ENCODE measurements around the gene EFHC2. TPM values are rescaled to one million over a fixed set of nuclear protein-coding genes. Genes with fewer than 3 reads are reported as not detected.
"Not testable (repeated sequence)": the region's sequence is repeated elsewhere in the genome, so short reads cannot be mapped to it uniquely, and the experiment has no call there.

EFHC2 gene
- total RNA-seq, 1 donor from 2014 or later = 1.9 TPM

DNA sequence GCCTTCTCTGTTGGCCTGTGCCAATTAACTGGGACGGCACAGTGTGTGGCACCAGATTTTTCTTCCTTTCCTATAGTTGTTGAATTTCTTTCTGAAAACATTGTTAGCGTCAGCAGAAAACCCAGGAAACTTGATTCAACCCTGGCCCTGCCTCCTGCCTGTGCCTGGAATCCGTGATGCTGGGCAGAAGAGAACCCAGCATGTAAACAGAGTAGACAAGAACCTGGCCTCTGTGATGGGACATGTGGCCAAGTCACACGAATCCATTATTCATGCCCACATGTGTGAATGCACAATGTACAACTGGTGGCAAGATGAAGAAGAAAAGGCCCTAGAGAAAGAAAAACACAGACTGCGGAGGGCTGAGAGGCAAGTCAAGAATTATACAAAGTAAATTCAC is 111.4 kb downstream of the EFHC2 start:
- no peak for DNase-seq

DNA sequence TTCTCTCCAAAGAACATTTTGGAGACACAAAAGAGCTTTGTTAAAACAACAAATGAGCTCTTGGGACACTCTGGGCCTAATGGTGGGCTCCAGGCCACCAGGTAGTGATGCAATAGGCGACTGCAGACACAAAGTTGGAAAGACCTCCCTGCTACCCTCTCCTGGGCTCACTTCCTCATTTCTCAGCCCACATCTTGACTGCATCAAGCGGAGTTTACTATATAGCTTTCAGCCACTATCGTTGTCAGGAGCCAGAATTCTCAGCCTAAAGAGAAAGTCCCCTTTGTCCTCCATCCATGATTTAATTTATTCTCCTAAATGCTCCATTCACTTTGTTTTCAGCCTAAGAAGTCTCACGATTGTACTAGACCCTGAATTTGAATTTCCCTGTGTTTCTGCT is 114.9 kb downstream of the EFHC2 start:
- DNase-seq = no peak

DNA sequence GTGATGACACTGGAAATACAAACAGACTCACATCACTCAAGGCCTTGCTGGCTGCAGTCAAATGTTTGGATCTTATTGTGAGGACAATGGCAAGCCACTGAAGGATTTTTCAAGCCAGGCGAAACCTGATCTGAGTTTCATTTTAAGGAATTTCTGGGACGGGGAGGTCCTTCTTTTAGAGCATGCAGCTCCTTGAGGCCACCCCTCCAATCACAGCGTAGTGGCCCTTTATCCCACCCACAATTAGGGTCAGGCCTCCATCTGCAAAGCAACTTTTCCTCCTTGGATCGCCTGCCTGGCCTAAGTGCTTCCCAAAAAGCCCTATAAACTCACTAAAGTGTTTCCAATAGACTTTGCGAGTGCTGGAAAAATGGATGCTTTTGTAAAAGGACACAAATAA is 115.5 kb downstream of the EFHC2 start:
- DNase-seq = no peak

DNA sequence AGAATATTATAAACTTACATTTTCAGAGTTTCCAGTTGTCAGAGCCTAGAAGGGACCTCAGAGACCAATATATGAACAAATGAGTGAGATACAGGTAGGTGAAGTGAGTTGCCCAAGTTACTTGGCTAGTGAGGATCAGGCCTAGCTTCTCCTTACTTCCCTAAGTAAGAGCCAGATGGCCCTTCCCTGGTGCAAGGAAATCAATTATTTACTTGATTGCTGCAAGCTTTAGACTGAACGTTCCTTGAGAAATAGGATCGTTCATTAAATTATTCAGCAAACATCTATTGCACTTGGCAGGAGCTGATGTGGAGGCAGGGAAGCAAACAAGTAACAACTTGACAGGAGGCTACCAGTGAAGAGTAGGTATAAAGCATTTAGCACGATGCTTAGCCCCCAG is 117.8 kb downstream of the EFHC2 start:
- no peak for DNase-seq

DNA sequence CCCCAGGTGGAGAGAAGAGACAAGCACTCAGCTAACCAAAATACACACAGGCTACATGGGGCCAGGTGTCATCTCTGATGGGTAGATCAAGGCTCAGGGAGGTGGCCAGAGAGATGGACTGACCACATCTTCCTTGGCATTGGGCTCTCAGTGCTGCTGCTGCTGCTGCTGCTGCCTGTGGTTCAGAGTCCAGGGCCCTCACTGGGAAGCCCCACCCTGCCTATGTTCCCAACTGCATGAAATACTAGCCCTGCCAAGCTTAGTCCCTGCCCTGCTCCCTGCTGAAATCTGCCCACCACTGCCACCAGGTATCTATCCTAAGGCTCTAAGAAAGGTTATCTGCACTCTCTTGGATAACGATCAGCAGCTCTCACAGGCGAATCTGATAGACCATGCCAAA is 118.7 kb downstream of the EFHC2 start:
- DNase-seq = no peak

DNA sequence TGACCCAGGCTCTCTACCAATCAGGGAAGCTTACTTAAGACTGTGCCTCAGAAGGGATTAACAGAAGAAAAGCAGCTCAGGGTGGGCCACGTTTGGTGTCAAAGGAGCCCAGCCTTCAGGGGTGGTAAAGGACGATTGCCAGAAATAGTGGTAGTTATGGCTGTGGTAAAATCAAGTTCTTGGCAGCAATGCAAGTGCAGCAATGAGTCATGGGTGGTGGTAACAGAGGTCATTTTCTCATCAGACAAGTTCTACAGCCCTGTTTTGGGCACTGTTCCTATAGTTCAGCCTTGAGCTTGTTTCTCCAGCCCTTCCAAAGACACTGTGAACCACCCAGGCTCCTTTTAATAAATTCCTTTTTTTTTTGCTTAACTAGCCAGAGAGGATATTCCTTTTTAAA is 120.3 kb downstream of the EFHC2 start:
- DNase-seq = no peak

DNA sequence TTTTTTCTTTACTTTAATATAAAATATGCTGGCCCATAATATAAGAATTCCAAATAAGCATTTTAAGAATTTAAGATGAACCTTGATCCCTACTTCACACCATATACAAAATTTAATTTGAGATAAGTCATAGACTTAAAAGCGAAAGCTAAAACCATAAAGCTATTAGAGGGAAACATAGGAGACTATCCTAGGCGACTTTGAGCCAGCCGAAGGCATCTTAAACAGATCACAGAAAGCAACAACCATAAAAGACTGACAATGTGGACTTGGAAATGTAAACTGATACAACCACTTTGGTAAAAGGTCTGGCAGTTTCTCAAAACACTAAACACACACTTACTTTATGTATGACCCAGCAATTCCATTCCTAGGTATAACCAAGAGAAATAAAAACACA is 125.0 kb downstream of the EFHC2 start:
- DNase-seq = no peak

DNA sequence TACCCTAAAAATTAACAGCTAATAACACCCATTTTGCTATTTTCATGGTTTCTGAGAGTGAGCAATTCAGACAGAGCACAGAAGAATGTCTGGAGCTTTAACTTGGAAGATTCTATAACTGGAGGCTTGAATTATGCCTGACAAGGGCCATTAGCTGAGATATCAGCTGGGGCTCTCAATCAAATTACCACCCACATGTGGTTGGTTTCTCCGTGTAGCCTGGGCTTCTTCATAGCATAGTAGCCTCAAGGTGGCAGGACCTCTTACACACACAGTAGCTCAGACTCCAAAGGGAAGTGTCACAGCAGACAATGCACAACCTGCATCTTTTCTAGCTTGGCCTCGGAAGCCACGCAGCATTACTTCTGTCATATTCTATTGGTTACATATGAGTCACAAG is 127.3 kb downstream of the EFHC2 start:
- DNase-seq = no peak

DNA sequence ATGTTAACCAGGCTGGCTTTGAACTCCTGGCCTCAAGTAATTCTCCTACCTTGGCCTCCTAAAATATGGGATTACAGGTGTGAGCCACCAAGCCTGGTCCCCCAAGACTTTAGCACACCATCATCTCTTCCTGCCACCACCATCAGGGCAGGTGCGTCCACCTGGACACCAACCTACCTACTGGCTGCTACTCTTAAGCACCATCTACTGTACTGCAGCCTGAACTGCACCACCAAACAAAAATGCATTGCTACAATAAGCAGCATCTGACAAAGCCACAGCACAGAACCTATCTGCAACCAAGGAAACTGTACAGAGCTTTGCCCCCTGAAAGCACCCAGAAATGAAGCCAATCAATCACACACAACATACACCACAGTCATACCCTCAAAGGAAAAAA is 139.7 kb downstream of the EFHC2 start:
- DNase-seq = no peak

DNA sequence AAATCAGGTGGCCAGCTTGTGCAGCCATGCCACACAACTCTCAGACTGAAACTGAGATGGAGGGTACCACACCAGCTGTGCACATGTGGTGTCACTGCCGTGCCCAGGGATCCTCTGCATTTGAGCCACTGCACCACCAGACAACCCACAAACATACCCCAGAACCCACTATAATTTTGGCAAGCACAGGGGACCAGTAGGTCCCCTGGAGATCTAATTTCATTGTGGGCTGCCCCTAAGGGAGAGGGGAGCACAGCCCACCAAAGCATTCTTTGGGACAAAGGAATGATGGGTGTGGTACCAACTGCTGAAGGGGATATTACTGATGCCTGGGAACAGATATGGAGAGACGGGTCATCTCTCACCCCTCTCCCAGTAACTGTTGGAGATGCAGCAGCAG is 140.9 kb downstream of the EFHC2 start:
- DNase-seq = no peak

DNA sequence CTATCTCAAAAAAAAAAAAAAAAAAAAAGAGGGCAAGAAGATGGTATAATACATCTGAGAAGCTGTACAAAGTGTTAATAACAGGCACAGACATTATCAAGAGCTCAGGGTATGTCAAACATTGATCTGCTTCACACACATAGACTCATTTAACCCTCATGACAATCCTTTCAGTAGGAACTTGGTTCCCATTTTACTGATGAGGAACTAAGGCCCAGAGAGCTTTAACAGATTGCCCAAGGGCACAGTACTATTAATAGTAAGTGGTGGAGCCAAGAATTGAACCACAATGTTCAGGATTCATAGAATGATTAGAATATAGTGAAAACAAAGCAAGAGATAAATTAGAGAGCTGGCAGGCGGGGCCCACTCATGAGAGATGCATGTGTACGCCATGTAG is 154.4 kb downstream of the EFHC2 start:
- DNase-seq = no peak

DNA sequence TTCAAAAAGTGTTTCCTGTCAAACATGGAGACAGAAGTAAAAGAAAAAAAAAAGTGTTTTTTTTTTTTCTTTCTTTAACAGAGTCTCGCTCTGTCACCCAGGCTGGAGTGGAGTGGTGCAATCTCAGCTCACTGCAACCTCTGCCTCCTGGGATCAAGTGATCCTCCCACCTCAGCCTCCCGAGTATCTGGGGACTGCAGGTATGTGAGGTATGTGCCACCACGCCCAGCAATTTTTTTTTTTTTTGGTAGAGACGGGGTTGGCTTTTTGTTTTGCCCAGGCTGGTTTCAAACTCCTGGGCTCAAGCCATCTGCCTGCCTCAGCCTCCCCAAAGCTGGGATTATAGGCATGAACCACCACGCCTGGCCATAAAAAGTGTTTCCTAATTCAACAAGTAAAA is 155.6 kb downstream of the EFHC2 start:
- DNase-seq = not testable (repeated sequence)

DNA sequence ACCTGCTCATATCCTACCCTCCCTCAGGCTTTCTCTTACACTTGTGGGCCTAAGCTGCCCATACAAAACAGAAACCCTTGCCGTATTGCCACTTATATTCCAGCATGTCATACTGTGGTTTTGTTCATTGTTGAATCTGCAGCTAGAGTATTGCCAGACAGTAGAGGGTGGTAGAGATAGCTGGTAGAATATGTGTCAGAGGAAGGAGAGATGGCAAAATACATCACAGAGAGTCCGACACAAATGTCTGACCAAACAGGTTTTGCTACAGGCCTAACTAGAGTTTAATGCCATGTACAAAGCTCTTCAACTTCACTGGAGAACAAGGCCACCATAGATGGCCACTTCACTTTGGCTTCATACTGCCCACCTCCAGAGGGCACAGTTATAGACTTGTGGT is 160.1 kb downstream of the EFHC2 start:
- DNase-seq = no peak

DNA sequence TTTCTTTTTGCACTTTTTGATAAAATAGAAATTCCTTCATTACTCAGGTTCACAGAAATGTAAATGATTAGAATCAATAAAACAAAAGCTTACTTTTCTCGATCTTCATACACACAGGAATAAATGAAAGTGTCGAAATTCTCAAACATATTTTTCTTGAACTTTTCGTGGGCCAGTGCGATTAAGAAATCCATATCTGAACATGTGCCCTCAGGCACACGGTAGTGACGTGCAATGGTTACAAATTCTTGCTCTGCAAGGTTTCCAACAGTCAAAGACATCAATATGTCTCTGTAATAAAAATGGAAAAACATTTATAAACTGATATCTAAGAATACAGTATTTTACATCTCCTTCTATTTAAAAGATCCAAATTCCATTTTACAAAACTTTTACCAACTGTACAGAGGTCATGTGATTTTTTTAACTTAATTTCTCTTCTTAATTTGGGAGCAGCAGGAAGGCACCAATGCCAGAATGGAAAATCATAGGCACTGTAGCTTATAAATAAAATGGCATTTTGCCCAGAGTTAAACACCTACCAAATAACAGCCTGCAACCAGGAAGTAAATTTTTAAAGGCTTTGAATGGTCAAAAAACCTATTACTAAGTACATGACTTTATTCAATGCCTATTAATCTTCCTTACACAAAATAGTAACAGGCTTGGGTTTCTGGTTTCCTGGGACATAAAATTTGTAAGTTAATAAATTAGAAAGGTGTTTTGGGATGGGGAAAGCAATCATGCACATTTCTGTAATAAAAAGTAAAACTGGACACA is 165.0 kb downstream of the EFHC2 start:
- no peak for DNase-seq

DNA sequence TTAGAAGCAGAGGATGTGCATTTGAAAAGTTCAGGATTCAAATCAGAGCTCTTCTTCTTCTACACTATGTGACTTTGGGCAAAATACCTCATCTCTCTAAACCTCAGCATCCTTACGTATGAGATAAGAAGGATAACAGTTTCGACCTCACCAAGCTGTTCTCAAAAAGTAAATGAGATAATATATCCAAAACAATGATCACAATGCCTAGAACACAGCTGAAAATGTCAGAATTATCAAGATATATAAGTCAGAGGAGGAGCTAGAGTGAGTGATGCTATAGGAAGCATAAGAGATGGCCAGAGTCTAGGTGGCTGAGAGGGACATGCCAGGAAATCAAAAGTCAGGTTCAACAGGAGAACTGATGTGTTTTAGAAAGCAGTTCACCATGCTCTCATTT is 168.0 kb downstream of the EFHC2 start:
- DNase-seq = no peak

DNA sequence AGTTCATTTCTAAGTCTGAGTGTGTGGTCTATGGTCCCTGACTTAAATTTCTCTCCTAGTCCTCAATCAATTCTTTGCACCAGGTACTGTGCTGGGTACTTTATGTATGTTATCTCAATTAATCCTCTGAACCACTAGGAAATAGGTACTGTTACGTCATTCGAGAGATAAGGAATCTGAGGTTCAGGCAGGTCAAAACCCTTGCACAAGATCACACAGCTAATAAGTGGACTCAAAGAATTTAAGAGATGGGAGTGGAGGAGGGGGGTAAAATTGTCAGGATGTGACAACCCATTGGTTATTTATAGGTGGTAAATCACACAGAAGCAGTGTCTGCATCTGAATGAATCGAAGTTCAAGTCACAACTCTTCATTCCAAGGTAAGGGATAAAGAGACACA is 169.4 kb downstream of the EFHC2 start:
- DNase-seq = no peak

DNA sequence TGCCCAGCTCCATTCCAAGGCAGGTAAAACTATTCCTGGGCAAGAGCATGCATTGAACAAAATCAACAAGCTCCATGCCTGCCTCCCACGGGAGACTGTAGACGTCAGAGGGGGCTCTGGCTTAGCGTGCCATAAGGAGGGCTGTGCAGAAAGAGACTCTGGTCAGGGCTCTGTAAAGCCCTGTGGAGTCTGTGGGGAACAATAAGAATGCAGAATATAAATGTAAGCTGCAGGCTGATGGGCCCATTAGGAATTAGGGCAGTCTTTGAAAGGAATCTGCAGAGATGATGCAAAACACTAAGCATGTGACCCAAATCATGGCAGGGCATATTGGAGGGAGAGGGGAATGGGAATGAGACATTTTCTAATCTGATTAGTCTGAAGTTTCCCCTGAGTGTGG is 170.3 kb downstream of the EFHC2 start:
- DNase-seq = no peak

DNA sequence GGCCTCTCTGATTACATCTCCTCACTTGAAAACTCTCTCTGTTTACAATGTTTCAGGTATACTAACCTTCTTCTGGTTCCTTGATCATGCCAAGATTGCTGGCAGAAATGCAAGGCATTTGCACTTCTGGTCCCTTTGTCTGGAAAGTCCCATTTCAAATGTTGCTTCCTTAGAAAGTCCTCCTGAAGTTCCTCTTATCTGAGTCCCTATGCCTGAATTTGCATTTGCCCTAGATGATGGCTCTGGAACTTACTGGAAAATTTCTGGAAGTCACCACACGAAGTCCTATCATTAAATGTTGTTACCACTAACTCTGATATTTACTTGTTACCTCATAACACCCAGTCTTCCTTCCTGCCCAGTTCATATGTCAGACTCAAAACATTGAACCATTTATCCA is 176.4 kb downstream of the EFHC2 start:
- no peak for DNase-seq

DNA sequence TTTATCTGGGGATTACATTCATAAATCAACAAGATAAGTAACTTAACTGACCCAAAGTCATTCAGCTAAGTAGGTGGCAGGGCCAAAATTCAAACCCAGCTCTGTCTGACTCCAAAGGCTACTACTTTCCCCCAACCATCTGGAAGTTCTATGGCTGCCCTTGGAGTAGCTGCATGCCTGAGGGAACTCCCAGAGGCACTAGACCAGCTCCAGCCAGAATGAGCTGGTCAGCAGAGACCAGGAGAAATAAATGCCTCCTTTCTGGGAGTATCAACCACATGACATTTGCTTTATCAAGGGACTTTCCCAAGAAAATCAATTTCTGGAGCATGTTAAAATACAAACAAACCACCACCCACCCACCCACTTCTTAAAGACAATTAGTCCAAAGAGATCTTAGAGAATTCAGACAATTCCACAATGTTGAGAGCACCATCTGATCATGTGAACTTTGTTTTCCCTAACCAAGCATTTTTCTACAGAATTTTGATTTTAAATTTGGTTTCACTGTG is 180.5 kb downstream of the EFHC2 start:
- DNase-seq = no peak

DNA sequence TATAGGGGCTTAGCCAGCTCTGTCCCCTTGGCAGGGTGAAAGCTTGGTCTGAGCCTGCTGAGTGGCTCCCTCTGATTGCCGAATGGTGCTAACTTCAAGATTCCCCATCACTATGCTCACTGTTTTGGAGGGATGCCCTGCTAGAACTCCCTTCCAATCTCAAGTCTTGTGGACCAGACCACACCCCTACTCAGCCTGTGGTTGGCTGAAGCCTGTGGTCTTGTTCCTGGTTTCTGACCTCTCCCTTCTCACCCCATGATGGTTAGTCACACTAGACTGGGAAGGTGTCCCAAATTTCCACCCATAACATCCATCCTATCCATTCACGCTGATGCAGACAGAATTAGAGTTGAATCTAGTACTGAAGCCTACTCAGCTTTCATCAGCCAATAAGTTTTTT is 185.6 kb downstream of the EFHC2 start:
- no peak for DNase-seq

DNA sequence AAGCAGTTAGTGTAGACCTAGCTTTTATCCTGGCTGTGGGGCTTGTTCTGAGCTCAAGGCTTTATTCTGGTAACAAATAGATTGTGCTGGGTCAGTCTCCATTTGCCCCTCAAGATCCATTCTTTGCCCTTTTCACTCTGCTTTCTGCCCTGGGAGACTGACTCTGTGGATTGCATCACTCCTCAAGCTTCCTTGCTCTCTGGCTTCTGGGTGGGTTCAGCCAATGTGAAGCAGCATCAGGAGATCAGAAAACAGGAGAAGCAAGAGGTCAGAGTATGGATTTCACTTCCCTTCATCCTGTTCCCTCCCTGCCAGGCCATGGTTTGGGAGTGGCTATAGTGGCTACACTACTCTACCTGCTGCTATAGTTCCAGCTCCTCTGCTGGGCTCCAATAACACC is 186.2 kb downstream of the EFHC2 start:
- DNase-seq = no peak

DNA sequence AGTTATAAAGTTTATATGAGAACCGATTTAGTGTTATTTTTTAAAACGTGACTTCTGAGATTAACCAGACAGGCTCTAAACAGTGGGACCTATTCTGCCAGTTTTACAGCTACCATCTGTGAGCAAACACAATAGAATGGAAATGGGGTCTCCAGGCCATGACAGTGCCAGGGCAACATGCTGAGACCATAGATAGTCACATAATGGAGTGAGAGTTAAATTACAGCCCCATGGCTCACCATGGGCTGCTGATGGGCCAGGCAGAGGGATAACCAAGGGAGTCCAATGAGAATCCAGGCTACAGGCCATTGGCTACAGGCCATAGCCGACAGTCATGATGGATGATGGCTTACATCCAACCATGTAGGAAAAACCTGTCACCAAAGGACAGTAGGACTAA is 186.7 kb downstream of the EFHC2 start:
- DNase-seq = no peak

DNA sequence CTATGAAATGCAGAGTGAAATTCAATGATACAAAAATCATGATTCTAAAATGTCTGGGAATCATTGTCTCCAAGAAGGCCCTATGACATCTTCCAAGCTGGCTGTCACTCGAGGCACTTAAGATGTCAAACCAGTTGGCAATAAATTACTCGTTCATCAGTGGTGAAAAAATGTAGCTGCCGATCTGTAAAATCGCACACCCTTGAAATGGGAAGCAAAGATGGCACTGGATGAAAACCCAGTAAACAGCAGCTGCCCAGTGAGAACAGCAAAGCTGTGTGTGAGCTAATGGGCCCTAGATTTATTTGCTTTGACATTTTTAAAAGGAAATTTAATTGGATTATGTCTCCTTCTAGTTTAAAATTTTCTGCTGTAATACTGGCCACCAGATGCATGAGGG is 188.3 kb downstream of the EFHC2 start:
- no peak for DNase-seq

DNA sequence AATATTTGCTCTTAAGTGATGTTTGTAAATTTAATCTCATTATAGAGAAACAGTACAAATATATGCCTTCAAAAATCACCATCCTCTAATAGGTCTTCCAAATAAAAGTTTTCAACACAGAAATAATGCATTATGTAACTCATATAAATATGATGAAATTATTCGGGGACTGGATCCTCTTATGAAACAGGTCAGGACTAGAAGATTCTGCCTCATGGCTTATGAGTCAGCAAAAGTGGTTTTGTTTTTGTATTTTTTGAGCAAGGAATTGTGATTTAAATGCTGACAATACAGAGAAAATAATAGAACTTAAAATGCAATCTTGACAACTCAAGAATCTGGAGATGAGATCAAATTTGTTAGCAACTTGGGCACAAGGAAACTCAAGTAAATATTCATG is 190.6 kb downstream of the EFHC2 start:
- no peak for DNase-seq

DNA sequence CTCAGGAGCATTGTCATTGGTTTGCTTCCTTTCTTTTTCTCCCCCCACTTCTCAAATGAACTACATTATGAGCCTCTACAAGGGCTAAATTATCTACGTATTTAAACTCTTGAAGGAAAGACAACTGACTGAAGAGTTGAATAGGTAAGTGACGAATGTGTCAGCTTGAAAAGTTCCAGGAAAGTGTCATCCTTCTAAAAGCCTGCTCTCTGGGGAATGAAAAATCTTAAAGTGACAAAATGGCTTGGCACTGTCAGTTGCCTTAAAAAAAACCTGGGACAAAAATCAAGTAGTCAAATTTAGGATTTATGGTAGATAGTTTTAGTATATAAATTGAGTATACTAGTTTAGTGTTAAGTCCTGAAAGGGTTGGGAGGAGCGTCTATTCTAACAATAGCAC is 196.3 kb downstream of the EFHC2 start:
- DNase-seq = no peak
